GM20431 (cell line): ENCODE measurements around the gene OVCA2.

Source experiments
- in situ Hi-C: fragments of 300-500 bp; cut with MseI, MboI; formaldehyde crosslinking; loops from one replicate; pipeline ENCODE4 v1.15.0; 2020; ENCODE audit warnings: low sequenced_read_pairs; ENCODE audit not compliant: unreplicated experiment

The OVCA2 gene

DNA sequence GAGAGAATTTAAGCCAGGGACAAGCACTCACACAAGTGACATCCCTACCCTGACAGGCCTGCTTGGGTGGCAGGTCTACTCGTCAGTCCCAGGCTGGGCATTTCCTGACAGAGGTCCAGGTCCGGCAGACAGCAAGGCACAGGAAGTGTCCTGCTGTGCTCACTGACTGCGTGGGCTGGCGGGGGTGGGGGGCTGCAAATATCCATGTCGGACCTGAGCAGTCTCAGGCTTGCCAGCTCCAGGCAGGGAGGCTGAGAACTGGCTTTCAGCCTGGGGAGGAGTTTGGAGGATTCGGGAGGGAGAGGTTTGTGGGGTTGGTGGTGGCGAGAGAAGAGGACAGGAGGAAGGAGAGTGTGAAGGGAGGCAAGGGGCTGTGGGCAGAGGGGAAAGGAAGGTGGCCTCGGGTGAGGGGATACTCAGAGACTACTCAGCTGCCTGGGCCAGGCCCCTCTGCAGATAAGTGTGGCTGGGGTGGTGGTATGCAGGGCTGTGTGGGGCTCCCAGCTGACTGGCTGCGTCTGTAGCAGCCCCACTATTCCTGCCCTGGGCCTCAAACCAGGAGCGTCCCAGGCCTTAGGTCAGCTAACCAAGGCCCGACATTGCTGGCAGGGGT, 20.9 kb downstream of the OVCA2 start:
- in situ Hi-C loops: loop anchor here (10.0 kb wide), 1 partner anchor 182 kb away; no protein-coding TSS in a partner anchor

DNA sequence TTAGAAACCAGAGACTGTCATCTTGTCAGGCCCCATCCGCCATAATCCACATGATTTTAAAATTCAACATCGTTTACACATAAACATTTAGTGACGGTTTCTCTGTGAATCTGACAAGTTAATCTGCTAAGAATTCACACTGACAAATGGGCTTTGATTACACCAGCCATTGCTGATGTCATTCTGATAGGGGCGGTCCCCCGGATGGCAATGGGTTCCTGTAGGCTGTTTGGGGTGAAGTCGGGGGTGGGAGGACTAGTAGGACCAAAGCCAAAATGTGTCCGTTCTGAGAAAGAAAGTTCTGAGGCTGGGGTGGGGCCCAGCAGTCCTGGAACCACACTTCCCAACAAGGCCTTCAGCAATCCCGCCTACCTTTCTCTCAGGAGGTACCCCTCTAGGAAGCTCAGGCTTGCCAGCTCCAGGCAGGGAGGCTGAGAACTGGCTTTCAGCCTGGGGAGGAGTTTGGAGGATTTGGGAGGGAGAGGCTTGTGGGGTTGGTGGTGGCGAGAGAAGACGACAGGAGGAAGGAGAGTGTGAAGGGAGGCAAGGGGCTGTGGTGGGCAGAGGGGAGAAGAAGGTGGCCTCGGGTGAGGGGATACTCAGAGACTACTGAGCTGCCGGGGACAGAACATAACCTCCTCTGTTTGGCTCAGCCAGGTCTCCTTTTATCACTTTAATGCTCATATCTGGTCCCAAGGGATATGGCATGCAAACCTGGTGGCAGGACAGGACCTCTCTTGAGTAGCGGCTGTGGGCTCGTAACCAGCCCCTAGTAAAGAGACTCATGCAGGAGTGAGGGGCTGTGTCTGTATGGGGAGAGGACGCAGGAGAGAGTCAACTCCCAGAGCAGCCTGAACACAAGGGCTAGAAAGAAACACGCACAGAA, 21.7 kb downstream of the OVCA2 start:
- in situ Hi-C loops: loop anchor here (10.0 kb wide), 1 partner anchor 181 kb away; no protein-coding TSS in a partner anchor

DNA sequence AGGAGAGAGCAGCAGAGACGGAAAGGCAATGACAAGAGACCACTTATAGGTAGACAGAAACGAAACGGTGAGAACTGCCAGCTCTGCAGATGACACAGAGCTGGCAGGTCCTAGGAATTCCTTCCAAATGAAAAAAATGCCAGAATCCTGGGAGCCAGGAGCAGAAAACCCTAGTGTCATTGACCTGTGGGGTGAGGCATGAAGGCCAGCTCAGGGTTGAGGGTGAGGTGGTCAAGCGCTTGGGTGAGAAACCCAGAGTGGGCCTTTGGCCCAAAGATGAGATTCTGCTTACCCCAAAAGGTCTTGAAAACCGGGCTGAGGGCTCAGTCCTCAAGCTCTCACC, 22.3 kb downstream of the OVCA2 start:
- in situ Hi-C loops: loop anchor here (10.0 kb wide), 1 partner anchor 181 kb away; no protein-coding TSS in a partner anchor

DNA sequence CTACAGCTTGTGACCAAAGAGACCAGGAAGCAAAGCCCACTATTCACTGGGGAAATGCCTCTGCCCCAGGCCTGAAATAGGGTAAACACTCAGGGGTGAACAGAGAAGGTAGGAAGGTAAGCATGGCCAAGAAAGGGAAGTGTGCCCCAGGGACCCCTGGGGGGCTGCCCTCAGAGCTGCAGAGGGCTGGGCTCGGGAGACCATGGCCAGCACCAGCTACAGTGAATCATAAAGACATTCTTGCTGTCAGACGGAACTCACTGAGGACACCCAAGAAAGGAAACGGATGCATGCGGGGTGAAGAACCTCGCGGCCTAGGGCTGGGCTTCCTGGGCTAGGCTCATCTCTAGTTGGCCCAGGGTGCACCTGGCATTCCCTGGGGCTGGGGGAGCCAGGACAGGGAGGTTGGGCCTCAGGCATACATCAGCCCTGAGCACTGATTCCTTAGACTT, 22.7 kb downstream of the OVCA2 start:
- in situ Hi-C loops: loop anchor here (10.0 kb wide), 1 partner anchor 180 kb away; no protein-coding TSS in a partner anchor

DNA sequence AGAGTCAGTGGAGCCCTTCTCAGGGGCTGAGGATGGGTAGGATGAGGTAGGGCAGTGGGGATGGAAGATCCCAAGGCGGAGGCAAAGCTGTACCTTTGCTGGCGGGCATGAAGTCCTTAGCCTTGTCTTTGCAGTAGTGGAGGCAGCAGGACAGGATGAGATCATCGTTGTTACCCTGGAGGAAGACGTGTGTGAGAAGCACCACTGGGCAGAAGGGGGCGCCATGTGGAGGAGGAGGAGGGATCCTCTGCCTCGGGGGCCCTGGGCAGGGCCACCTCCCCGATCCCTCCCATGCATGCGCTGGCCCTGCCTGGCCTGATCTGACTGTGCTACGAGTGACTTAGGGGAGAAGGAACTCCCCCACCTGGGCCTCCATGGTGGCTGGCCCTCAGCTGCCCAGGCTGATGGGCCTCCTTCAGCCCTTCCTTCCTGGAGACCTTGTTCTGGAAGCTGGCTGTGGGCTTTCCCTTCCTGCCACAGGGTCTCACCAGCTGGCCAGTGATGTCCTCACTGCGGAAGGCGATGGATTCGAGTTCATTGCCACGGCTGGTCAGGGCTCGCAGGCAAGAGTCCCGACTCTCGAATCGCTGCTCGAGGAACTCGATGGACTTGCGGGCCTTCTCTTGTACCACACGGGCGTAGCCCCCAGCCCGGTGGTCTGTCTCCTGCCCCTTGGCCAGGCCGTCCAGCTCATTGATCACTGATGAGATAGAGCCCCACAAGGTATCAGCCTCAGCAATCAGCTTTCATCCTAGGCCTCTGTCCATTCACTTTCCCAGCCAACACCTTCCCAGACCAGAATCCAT, 23.4 kb downstream of the OVCA2 start:
- in situ Hi-C loops: loop anchor here (10.0 kb wide), 1 partner anchor 180 kb away; no protein-coding TSS in a partner anchor

DNA sequence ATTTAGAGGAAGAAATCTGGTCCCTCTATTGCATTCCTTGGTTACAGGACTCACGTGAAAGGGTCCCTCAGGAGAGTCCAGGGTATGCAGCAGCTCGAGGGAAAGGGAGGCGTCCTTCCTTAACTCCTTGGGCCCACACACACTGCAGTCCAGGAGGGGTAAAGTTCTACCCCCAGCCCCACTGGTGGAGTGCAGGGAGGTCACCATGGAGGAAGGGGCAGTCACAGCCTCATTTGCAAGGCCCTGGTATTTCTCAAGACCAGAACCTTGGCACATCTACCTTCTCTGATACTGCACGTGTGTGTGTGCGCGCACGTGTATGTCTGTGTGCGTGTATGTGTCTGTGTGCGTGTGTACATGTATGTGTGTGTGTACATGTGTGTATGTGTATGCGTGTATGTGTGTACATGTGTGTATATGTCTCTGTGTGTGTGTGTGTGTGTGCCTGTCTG, 24.2 kb downstream of the OVCA2 start:
- in situ Hi-C loops: loop anchor here (10.0 kb wide), 1 partner anchor 179 kb away; no protein-coding TSS in a partner anchor

DNA sequence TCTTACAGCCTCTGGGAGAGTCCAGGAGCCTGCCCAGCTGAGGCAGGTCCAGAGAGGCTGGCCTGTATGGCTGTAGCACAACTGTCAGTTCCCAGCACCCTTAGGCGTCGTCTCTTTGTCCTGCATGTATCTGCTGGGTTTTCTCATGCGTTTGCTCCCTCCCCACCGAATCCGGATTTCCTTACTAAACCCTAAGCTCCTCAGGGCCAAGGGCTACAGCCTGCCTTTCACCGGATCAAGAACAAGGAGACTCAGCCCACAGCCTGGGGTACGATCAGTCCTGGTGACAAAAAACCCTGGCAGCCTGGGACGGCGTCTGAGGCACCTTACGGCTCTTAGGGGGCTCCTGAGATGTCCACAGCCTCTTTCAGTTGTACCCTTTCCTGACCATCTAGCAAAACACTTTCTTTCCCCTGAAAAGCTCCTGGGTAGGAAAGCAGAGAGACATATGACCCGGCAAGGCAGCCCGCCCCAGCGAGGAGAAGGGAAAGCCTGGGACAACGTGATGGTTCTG, 25.3 kb downstream of the OVCA2 start:
- in situ Hi-C loops: loop anchor here (10.0 kb wide), 1 partner anchor 178 kb away; no protein-coding TSS in a partner anchor

DNA sequence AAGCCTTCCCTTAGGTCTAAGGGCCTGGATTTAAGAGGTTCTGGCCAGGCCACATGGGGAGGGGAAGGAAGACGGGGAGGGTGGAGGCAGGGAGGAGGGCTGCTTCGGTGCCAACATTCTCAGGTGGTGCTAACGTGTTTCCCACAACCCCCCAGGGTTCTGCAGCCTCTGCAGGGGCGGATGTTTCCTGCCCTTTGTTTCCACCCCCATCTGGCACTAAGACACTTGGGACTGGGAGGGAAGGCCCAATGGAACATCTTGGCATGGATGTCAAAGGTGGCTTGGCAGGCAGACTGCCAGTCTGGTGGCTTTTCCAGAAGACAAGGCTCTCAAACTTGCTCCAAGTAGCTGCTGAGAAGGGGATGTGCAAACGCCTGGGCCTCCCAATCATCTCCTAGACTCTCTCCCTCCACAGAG, 25.8 kb downstream of the OVCA2 start:
- in situ Hi-C loops: loop anchor here (10.0 kb wide), 1 partner anchor 177 kb away; no protein-coding TSS in a partner anchor

DNA sequence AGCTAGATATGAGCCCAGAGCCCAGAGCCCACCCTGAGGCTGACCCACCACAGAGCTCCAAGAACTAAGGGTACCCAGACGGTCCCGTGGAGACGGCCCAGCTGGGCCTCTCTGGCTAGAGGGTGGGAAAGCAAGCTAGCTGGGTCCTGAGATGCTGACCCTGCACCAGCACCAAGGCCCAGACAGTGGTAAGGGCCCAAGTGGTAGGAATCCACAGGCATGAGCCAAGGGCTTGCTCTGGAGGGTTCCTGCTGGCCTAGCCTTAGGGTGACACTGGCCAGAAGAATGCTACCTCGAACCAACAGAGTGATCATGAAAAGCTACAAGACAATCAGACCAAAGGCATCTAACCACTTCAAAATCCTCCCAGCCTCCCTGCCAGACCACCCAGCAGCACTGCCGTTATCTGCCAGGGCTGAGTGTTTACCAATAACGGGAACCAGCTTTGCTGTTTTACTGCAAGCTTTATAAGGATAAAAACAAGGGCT, 26.3 kb downstream of the OVCA2 start:
- in situ Hi-C loops: loop anchor here (10.0 kb wide), 1 partner anchor 177 kb away; no protein-coding TSS in a partner anchor

DNA sequence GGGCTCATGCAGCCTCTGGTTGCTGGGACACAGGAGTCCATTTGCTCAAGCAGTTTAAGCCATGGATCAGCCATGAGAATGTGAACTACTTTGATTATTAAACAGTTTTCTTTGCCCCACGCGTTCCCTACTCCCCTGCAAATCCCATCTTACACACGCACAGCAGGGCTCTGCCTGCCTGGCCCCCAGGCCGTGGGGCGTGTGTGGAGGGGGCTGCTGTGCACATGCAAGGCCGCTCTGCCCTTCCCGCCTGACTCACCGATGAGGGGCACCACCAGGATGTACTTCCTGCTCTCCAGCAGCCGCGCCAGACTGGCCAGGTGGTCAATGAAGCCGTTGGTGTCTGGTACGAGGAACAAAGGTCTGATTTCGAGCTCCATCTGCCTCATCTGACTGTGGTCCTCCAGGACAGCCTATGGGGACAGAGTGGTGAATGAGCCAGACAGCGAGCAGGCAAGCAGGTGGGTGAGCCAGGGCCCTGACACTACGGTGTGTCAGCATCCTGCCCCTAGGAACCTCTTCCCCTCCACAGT, 26.8 kb downstream of the OVCA2 start:
- in situ Hi-C loops: loop anchor here (10.0 kb wide), 1 partner anchor 176 kb away; no protein-coding TSS in a partner anchor

DNA sequence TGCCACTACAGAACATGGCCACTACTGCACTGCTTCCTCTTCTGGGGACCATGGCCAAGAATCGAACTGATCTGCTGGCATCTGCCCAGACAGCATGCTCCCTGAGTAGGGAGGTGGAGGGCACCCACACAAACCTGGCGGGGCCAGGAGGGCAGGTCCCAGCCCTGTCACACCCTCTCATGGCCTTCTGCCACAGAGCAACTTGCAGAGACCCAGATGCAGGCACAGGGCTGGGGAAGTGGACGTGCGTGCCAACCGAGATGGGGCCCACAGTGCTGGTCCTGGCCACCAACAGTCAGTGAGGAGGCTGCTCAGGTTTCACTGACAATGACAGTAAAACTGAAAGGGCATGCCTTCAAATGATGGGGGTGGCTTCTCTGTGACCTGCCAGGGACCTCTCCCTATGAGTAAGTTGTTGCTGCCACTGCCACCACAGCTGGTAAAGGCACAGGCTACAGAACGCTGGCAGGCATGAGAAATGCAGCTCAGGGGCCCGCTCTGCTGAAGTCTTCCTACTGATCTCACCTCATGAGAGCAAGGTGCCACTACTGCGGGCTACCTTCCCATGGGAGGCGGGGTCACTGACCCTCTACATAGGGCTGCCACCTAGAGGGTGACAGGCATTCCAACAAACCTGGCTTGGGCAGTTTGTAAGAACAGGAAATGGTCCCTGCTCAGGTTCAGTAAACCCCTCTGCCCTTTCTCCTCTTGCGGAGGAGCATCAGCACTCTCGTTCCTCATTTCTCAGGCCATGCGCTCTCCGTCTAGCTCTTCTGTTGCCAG, 28.6 kb downstream of the OVCA2 start:
- in situ Hi-C loops: no loop called here

DNA sequence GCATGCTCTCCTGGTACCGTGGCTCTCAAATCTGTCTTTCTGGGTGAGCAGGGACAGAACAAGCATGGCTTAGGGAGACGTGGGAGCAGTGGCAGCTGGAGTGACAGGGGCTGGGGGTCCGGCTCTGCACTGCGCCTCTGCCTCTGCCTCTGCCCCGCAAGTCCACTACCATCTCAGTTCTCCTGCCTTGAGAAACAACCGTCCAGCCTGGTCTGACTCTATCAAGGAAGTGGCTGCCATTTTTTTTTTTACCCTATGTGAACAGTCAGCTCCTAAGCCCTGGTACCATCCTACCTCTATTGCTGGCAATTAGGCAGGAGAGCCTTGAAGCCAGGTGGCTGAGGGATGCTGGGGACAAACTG, 29.2 kb downstream of the OVCA2 start:
- in situ Hi-C loops: no loop called here

DNA sequence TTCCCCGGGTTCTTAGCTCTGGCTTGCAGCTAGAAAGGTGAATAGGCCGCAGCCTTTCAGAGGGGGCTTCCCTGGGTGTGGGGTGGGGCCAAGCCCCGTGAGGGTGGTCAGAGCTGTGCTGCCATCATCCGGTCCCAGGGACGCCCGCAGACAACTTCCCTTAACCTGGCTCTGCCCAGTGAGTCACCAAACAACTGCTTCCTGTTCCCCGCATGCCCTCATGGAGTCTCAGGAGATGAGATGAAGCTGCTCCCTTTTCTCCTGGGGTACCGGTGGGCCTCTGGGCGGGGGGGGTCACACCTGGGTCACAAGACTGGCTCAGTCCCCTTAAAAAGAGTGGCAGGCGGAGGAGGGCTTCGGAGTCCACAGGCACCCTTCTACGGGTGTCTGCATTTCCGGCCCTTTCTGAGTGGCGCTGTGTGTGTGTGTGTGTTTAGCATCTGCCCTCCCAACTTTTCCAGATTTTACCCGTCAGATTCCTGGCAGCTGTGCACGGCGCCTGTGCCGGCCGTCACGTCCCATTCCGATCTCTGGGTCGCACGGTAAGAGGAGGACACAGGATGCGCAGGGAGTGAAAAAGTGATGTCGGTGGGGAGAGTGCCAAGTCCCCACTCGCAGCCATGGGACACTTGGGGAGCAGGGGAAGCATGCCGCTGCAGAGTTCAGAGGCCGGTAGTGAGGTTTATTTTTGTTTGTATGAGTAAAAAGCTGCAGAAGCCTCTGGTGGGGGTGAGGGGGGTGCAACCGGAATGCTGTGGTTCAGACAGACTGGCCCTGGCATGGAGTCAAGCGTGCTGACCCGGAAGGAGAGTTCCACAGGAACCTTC, 29.8 kb downstream of the OVCA2 start:
- in situ Hi-C loops: no loop called here

DNA sequence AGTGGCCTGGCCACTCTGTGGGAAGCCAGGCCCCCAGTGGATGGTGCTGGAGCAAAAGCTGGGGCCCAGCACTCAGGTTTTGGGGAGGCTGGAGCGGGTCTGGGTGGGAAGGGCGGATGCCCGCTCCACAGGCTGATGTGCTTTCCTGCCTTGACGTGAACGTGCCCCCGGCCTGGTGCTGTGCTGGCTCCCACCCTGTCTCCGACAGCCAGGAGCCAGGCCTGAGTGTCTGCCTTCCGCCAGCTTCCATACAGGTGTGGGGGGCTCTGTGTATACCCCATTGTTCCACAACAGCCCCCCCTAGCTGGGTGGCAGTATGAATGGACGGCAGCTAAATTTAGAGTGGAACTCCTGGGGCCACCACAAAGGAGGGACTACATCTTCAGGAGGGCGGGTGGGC, 33.1 kb downstream of the OVCA2 start:
- in situ Hi-C loops: no loop called here

DNA sequence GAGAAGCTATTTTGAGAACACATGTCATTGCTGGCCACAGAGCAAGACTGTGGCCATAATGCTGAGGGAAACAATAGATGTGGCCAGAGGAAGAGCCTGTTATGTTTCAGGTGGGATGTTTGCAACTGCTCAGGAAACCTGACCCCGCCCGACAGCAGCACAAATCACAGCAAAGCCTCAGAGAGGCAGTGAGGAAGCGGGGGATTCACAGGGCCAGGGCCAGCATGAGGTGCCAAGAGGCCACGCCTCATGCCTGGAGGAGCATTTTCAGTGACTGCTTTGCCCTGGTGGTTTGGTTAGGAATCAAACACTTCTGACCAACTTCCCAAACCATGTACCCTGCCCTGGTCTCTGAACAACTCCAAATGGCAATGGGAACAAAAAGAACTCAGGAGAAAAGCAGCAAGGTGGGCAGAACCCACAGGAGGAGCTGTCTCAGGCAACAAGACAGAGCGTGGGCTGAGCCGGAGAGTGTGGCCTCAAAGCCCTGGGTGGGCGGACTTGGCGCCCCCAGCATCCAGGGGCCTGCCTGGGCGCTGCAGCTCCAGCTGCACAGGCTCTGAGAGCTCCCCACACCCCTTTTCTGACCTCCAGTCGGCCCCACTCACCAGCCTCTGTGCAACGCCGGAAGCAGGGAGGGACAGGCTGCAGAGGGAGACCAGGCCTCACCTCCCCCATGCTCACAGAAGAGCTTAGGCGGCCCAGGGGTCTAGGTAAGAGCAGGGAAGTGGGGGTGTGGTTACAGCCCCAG, 33.7 kb downstream of the OVCA2 start:
- in situ Hi-C loops: no loop called here

DNA sequence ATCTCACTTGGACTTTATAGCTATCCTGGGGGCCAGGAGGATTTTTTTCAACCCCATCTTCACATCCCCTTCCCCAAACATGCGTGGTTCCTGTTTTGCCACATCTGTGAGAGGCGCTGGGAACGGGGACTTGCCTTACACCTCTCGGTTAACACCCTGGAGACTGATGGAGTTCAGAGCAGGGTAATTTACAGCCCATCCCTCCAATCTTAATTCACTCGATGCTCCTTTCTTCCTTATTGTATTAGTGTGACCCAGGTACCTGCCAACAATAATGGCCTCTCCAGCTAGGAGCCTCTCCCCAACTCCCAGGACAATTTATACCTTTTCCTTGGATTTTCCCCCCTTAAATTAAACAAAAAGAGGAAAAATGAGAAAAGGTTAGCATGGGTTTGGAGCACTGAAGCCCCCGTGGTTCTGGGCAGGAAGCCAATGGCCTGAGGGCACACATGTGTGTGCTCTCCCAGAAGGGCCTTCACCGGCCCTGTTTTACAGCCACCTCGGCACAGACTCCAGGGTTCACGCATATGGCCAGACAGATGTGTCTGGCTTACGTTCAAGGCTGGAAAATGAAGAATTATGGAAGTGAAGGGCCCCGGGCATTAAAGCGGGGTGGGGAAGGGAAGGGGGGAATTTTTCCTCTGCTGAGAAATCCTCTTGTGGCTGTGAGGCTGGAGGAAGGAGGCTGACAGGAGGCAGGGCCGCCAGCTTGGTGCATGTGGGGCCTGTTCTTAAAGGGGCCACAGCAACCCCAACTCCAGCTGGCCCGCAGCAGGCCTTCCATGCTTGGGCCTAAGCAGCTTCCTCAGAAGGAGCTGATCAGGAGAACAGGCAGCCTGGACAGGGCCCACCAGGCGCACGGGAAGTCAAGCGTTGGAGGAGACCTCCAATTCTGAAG, 34.5 kb downstream of the OVCA2 start:
- in situ Hi-C loops: no loop called here
